Measurements from ENCODE around the gene TMEM129.
A peak's percentile ranks its signal among the peaks of the same experiment; 100 is the strongest.

TMEM129 gene, protein sequence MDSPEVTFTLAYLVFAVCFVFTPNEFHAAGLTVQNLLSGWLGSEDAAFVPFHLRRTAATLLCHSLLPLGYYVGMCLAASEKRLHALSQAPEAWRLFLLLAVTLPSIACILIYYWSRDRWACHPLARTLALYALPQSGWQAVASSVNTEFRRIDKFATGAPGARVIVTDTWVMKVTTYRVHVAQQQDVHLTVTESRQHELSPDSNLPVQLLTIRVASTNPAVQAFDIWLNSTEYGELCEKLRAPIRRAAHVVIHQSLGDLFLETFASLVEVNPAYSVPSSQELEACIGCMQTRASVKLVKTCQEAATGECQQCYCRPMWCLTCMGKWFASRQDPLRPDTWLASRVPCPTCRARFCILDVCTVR

GRCh38 chr4:1721003-1721665 is at the start of gene TMEM129, which contains the start of gene TACC3:
TSS of gene TMEM129 (minus strand) at chr4:1721323. CDS start at chr4:1720837, 486 bp downstream.
TSS of gene TACC3 (plus strand) at chr4:1721521. CDS start at chr4:1723422, 1,901 bp downstream.
- peak; percentile 91 for DNase-seq

DNA sequence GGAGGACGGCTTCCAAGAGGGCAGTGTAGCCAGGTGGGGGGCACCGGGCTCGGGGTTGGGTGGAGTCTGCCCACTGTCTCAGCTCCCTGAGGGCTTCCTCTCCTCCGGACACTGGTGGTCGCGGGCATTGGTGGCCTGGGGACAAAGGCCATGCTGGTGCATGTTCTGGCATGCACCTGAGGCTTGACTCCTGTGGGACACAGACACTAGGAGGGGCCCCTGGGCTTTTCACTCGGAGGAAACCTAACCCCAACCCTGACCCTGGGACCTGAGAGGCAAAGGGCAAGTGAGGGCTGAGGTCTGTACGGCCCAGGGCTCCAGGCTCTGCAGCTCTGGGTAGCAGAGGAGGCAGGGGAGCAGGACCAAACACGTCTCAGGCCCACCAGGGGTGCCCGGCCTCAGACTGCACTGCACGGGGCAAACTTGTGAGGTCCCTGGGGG is 49.7 kb upstream of the TMEM129 start:
- no peak for DNase-seq

DNA sequence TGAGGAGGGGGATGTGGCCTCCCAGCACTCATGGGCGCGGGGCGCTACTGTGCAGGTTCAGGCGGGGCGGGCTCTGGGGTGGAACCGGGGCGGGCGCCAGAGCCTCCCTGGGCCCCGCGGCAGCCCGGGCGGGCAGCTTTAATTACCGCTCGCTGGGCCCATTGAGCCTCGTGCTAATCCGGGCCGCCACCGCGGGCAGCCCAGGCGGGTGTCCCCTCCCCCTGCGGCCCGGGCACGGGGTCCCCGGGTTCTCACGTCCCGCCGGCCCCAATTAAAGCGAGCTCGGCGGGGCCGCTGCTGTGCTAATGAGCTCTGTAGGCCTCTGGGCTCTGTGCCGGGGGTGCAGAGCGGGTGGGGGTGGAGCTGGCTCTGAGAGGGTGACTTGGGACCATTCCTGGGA is 49.1 kb upstream of the TMEM129 start:
- no peak for DNase-seq

GRCh38 chr4:1769692-1770091 is 48.6 kb upstream of the TMEM129 start:
- no peak for DNase-seq

GRCh38 chr4:1768367-1769034 is 47.4 kb upstream of the TMEM129 start:
- no peak for DNase-seq

GRCh38 chr4:1767770-1768366 is 46.7 kb upstream of the TMEM129 start:
- DNase-seq, result peak; percentile 22

- no peak for DNase-seq
Measured at GRCh38 chr4:1767061-1767769, 46.1 kb upstream of the TMEM129 start.

DNA sequence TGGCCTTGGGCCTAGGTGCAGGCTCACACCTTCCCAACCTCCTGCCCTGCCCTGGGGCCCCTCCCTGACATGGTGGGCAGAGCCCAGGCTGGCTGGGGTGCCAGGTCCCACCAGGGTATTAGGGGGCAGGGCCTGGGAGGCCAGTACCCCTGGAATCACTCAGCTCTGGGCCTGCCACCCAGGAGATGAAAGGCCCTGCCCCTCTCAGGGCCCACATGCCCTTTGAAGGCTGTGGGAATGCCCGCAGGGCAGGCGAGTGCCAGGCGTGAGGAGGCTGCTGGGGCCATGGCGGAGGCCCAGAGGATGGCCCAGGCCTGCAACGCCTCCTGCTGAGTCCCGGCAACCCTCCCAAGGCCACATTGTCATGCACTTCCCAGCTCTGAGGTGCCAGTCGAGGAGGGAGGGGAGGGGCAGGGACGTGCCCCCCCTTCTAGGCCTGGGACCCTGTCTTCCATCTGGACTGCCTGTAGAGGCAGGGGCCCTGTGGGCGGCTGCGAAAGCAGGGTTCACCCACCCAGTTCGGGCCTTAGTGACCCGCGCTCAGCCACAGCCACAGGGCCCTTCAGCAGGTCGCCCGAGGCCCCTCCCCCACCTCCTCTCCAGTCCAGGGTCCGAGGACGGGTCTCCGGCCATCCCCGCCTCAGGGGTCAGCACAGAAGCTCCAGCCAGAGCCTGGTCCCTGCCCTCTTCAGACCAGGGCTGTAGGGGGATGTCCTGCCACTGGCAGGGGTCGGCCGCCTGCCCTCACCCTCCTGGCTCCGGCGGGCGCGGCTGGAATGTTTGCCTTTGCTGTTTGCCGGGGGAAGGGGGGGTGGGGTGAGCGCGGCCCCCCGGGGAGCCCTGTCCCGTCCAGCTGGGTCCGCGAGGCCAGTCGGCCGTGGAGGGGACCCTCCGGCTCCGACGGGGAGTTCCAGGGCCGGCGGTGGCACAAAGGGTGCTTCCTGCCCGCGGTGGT is 45.3 kb upstream of the TMEM129 start:
- no peak for DNase-seq

- no peak for DNase-seq
Measured at GRCh38 chr4:1765409-1766072, 44.4 kb upstream of the TMEM129 start.

DNA sequence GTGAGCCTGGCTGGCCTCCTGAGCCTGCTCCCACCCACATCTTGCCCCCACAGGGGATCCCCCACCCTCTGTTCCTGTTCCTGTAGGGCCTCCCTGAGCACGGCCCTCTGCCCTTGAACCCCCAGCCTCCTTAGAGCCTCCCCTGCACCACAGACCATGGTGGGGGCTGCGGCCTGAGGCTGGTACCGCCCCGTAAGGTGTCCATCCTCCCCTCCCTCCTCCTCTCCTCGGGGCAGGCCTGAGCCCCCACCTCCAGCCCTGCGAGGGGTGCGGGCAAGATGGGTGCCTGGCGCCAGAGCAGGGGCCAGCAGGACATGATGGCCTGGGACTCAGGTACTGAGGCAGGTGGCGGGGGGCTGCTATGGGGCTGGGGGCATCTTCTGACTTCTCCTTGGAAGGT is 43.5 kb upstream of the TMEM129 start:
- DNase-seq, result no peak

- peak; percentile 44 for DNase-seq
Measured at GRCh38 chr4:1763550-1764080, 42.5 kb upstream of the TMEM129 start.

DNA sequence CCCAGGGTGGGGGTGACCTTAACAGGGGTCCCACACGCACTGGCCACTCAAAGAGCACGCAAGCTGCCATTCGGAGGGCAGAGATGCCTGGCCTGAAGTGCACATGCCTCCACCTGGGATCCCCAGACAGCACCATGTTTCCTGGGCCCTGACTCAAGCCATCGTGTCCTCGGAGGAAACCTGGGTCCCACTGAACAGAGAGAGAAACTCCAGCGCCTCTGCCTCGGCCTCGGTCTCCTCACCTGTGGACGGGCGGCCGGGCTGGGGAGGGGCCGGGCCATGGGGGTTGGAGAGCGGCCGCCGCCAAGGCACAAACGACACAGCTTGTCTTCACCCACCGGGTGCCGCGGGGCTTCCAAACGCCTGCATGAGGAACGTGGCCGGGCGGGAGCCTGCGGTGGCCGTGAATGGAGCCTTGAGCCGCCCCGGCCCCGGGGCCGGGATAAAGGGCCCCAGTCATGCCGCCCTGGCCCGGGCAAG is 42.0 kb upstream of the TMEM129 start:
- no peak for DNase-seq

GRCh38 chr4:1762264-1763010 is 41.3 kb upstream of the TMEM129 start:
- no peak for DNase-seq

GRCh38 chr4:1761130-1761689 is 40.1 kb upstream of the TMEM129 start:
- DNase-seq, result no peak

DNA sequence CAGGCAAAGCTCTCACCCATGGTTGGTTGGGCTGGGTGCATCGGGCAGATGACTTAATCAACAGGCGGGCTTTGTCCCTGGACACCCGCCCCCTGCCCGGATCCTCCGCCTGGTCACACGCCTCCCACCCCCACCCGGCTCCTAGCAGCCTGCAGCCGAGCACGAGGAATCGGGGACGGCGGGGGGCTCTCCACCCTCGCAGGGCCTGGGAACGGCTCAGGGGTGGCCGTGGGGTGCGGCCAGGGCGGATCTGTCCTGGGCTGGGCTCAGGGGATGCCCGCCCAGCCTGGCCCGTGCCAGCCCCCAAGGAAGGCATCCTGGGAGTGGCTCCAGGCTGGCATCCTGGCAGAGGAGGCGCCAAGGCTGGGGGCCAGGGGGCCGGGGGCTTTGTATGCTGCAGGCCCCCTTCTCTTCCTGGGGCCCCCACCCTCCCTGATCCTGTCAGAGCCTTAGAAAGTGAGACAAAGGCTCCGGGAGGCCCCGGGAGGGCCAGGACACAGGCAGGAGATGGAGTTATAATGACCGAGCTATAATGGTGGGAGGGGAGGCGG is 39.5 kb upstream of the TMEM129 start:
- no peak for DNase-seq

DNA sequence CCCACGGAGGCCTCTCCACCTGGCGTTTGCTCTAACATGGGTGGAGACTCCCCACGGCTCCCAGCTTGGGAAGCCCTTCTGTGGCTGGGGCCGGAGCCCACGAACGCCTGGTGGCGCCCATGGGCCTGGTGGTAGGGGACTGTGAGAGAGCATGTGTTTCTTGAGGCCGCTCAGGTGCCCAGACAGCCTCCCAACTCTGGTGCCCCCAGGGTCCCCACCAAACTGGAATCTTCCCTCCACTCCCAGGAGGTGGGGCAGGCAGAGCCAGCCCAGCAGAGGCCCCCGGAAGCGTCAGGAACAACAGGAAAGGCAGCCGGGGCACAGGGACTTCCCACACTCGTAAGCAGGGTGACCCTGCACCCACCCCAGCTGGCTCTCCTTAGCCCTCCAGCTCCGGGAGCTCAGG is 38.7 kb upstream of the TMEM129 start:
- no peak for DNase-seq

DNA sequence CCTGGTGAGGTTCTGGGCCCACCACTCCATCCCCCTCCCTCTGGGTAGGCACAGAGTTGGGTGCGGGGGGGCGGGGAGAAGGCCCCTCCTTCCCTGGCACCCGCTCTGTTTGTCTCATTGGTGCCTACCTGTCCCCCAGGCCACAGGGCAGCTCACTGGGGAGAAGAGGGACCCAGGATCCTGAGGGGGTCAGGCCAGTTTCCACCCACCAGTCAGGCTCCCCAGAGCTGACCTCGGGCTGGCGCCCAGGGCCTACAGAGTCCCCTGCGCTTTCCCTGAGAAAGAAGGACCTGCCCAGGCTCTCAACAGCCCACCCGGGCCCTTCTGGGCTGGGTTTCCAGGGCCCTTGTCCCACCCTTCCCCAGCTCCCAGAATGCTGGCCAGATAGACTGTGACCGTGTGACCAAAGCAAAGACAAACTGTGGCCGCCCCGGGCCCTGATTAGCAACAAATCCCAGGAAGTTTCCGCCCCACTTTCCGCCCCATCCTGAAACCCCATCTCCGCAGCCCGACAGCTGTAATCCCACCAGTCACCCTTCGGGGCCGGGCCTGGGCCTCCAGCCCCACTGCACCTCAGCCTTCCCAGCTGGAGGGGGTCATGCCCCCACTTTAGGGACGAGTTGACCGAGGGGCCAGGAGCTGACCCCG is 38.2 kb upstream of the TMEM129 start:
- no peak for DNase-seq

Measured in fibroblast of upper back skin (primary cell).